IPS-18c (cell line): Measurements from ENCODE around the gene TSC22D3.
A peak's percentile ranks its signal among the peaks of the same experiment; 100 is the strongest.

ENCODE experiments used
- H3K4me3 ChIP-seq: 2 replicates; pipeline ENCODE4 v1.7.0; 2013; ENCODE audit warnings: low read depth, mild to moderate bottlenecking, low read length, moderate library complexity; ENCODE audit not compliant: insufficient read depth
- H3K9me3 ChIP-seq: one replicate; pipeline ENCODE4 v1.6.1; 2013; ENCODE audit warnings: mild to moderate bottlenecking, low read length, moderate library complexity; ENCODE audit not compliant: control insufficient read depth, insufficient read depth

TSC22D3 gene

GRCh38 chrX:107766470-107767150, 9.0 kb downstream of the TSC22D3 start:
- H3K9me3 ChIP-seq: no peaks in the 10 kb centered on the region
- no peak overlapping the region for H3K4me3 ChIP-seq

GRCh38 chrX:107764845-107765608, 10.6 kb downstream of the TSC22D3 start:
- no peaks in the 10 kb centered on the region for H3K9me3 ChIP-seq
- H3K4me3 ChIP-seq: no peak overlapping the region

GRCh38 chrX:107763647-107764046, 11.9 kb downstream of the TSC22D3 start:
- H3K9me3 ChIP-seq: no peaks in the 10 kb centered on the region
- no peak overlapping the region for H3K4me3 ChIP-seq

GRCh38 chrX:107760304-107761077, 15.1 kb downstream of the TSC22D3 start:
- Histone ChIP-seq H3K9me3 (no peaks in the 10 kb centered on the region), H3K4me3 (no peak overlapping the region)

GRCh38 chrX:107758231-107758766, 17.3 kb downstream of the TSC22D3 start:
- Histone ChIP-seq H3K4me3 (no peak overlapping the region), H3K9me3 (no peaks in the 10 kb centered on the region)

GRCh38 chrX:107755721-107756120, 19.9 kb downstream of the TSC22D3 start:
- Histone ChIP-seq H3K4me3 (no peak overlapping the region), H3K9me3 (no peaks in the 10 kb centered on the region)

- Histone ChIP-seq H3K4me3 (no peak overlapping the region), H3K9me3 (no peaks in the 10 kb centered on the region)
Observed at GRCh38 chrX:107753187-107753586, 22.4 kb downstream of the TSC22D3 start.

- Histone ChIP-seq H3K9me3 (no peaks in the 10 kb centered on the region), H3K4me3 (no peak overlapping the region)
Observed at GRCh38 chrX:107752714-107753113, 22.9 kb downstream of the TSC22D3 start.

GRCh38 chrX:107752043-107752442, 23.5 kb downstream of the TSC22D3 start:
- Histone ChIP-seq H3K9me3 (no peaks in the 10 kb centered on the region), H3K4me3 (no peak overlapping the region)

- Histone ChIP-seq H3K4me3 (no peak overlapping the region), H3K9me3 (no peaks in the 10 kb centered on the region)
Observed at GRCh38 chrX:107750861-107751445, 24.6 kb downstream of the TSC22D3 start.

GRCh38 chrX:107750263-107750662, 25.3 kb downstream of the TSC22D3 start:
- H3K4me3 ChIP-seq: no peak overlapping the region
- no peaks in the 10 kb centered on the region for H3K9me3 ChIP-seq

- no peak overlapping the region for H3K4me3 ChIP-seq
Observed at GRCh38 chrX:107748506-107748905, 27.1 kb downstream of the TSC22D3 start.

GRCh38 chrX:107747596-107748161, 27.9 kb downstream of the TSC22D3 start:
- H3K9me3 ChIP-seq: no peaks in the 10 kb centered on the region
- H3K4me3 ChIP-seq: no peak overlapping the region

More at GRCh38 chrX:107748506-107748905, 27.1 kb downstream of the TSC22D3 start:
- H3K9me3 ChIP-seq: no peaks in the 10 kb centered on the region

- Histone ChIP-seq H3K4me3 (no peak overlapping the region), H3K9me3 (no peaks in the 10 kb centered on the region)
Observed at GRCh38 chrX:107744868-107745267, 30.7 kb downstream of the TSC22D3 start.

- no peak overlapping the region for H3K4me3 ChIP-seq
- no peaks in the 10 kb centered on the region for H3K9me3 ChIP-seq
Observed at GRCh38 chrX:107743995-107744394, 31.6 kb downstream of the TSC22D3 start.

GRCh38 chrX:107742700-107743191, 32.8 kb downstream of the TSC22D3 start:
- no peaks in the 10 kb centered on the region for H3K9me3 ChIP-seq
- H3K4me3 ChIP-seq: peak overlapping the region; percentile 53

- H3K4me3 ChIP-seq: peak overlapping the region; percentile 53; the same call in 1 of the 2 replicates
- no peaks in the 10 kb centered on the region for H3K9me3 ChIP-seq
Observed at GRCh38 chrX:107741404-107741790, 34.2 kb downstream of the TSC22D3 start.
